Endothelial cell of umbilical vein (primary cell): Measurements from ENCODE around the gene SPARC. TPM values are rescaled to one million over a fixed set of nuclear protein-coding genes. Genes with fewer than 3 reads are reported as not detected.

Source experiments
- BruUV-seq: library from RNA; stranded (reverse); fragments of 400-500 nt; replicated peaks from 2 replicates; lab custom pipeline; 2021; lab: Mats Ljungman, UMichigan
- CTCF ChIA-PET: fragments of 300-600, 350-600 bp; sonication (Branson Sonifier 250); formaldehyde crosslinking; loops from one replicate; lab custom pipeline; 2021; ENCODE audit warnings: antibody characterized with exemption, inconsistent platforms; lab: Charles Lee
- POLR2A ChIA-PET: fragments of 300-600, 350-600 bp; sonication (Branson Sonifier 250); formaldehyde crosslinking; loops from one replicate; lab custom pipeline; 2021; ENCODE audit warnings: antibody characterized with exemption, inconsistent platforms; lab: Charles Lee
- DNase-seq: peaks from one replicate; pipeline ENCODE4 v3.0.0-alpha.2; 2011; ENCODE audit warnings: low read depth, low spot score
- FAIRE-seq: peaks from 2 replicates; lab custom pipeline; 2011; peaks lifted over from hg19 to GRCh38; lab: Jason Lieb, UNC
- H2AFZ ChIP-seq: 2 replicates; pipeline ENCODE4 v1.6.0; 2012; ENCODE audit warnings: low read depth, low read length, control low read depth, inconsistent platforms
- H3K27ac ChIP-seq: 2 replicates; pipeline ENCODE4 v1.5.1; 2011; ENCODE audit warnings: low read depth, mild to moderate bottlenecking, control low read depth, low read length, moderate library complexity; ENCODE audit not compliant: insufficient read depth
- H3K27me3 ChIP-seq, 2 experiments: 2 replicates each; pipeline versions ENCODE4 v1.6.0 to v1.6.1; 2011; ENCODE audit warnings: low read length in 2 of 2, mixed read lengths in 1 of 2; ENCODE audit not compliant: control insufficient read depth in 2 of 2, insufficient read depth in 2 of 2
- H3K36me3 ChIP-seq, 2 experiments: 2 replicates in 1 of 2; 3 replicates in 1 of 2; pipeline ENCODE4 v1.5.1; 2011; ENCODE audit warnings: low read length in 2 of 2, mild to moderate bottlenecking in 1 of 2, moderate library complexity in 1 of 2; ENCODE audit not compliant: control insufficient read depth in 2 of 2, insufficient read depth in 2 of 2; ENCODE audit errors: extremely low read depth in 1 of 2
- H3K4me1 ChIP-seq: 3 replicates; pipeline ENCODE4 v1.5.1; 2011; ENCODE audit warnings: mild to moderate bottlenecking, low read length; ENCODE audit not compliant: control insufficient read depth, insufficient read depth; ENCODE audit errors: extremely low read depth
- H3K4me2 ChIP-seq: 2 replicates; pipeline ENCODE4 v1.6.1; 2011; ENCODE audit warnings: low read length, control low read depth, mixed read lengths; ENCODE audit not compliant: insufficient read depth
- H3K4me3 ChIP-seq, 3 experiments: fragments of 200-600 bp in 1 of 3; sonication (generic), shearing (Covaris generic) in 1 of 3; replicated peaks in 1 of 3; 2 replicates each; pipeline ENCODE4 v1.5.1; 2011 to 2016; ENCODE audit warnings: control low read depth in 3 of 3, low read length in 3 of 3, mild to moderate bottlenecking in 2 of 3, inconsistent platforms in 1 of 3, low read depth in 1 of 3, moderate library complexity in 1 of 3; ENCODE audit not compliant: insufficient read depth in 1 of 3
- H3K79me2 ChIP-seq: 2 replicates; pipeline ENCODE4 v1.6.0; 2012; ENCODE audit warnings: low read length, inconsistent platforms; ENCODE audit not compliant: control insufficient read depth, insufficient read depth
- H3K9ac ChIP-seq: replicated peaks from 2 replicates; pipeline ENCODE3; 2011; ENCODE audit warnings: low read length, control low read depth; ENCODE audit not compliant: insufficient read depth; ENCODE audit errors: extremely low read depth
- H3K9me1 ChIP-seq: replicated peaks from 3 replicates; pipeline ENCODE4 v1.6.0; 2011; ENCODE audit warnings: mild to moderate bottlenecking, low read length; ENCODE audit not compliant: control insufficient read depth, insufficient read depth; ENCODE audit errors: extremely low read depth
- H3K9me3 ChIP-seq: replicated peaks from 2 replicates; pipeline ENCODE4 v1.5.1; 2012; ENCODE audit warnings: low read length, inconsistent platforms; ENCODE audit not compliant: control insufficient read depth, insufficient read depth
- H4K20me1 ChIP-seq: replicated peaks from 2 replicates; pipeline ENCODE3; 2011; ENCODE audit warnings: mild to moderate bottlenecking, low read length; ENCODE audit not compliant: control insufficient read depth, insufficient read depth; ENCODE audit errors: extremely low read depth
- CTCF ChIP-seq, 2 donors: IDR thresholded peaks; 1 replicate in 1 of 2; 2 replicates in 1 of 2; pipeline ENCODE4 v1.5.1; 2011; ENCODE audit warnings: low read length in 2 of 2, mild to moderate bottlenecking in 2 of 2, moderate library complexity in 2 of 2, control low read depth in 1 of 2, inconsistent platforms in 1 of 2, low read depth in 1 of 2; ENCODE audit not compliant: insufficient read depth in 1 of 2; ENCODE audit errors: extremely low read depth in 1 of 2
- EZH2 ChIP-seq: IDR thresholded peaks from 2 replicates; pipeline ENCODE4 v1.6.1; 2012; ENCODE audit warnings: borderline replicate concordance, low read depth, mild to moderate bottlenecking, moderate library complexity, low read length, inconsistent platforms; ENCODE audit not compliant: severe bottlenecking
- FOS ChIP-seq: IDR thresholded peaks from 2 replicates; pipeline ENCODE4 v1.6.1; 2011; ENCODE audit warnings: mild to moderate bottlenecking, low read length, moderate library complexity, borderline replicate concordance; ENCODE audit not compliant: insufficient read depth
- GATA2 ChIP-seq: IDR thresholded peaks from 2 replicates; pipeline ENCODE4 v1.7.0; 2011; ENCODE audit warnings: low read depth, mild to moderate bottlenecking, moderate library complexity, mixed read lengths, low read length; ENCODE audit not compliant: insufficient read length, insufficient read depth
- JUN ChIP-seq: IDR thresholded peaks from 2 replicates; pipeline ENCODE4 v1.6.1; 2011; ENCODE audit warnings: borderline replicate concordance, low read depth; ENCODE audit not compliant: insufficient read length, insufficient read depth
- MAX ChIP-seq: IDR thresholded peaks from 2 replicates; pipeline ENCODE4 v1.6.1; 2011; ENCODE audit not compliant: insufficient read depth, insufficient read length
- MYC ChIP-seq: IDR thresholded peaks from one replicate; pipeline ENCODE4 v1.6.1; 2011; ENCODE audit warnings: mild to moderate bottlenecking, low read depth, low read length
- POLR2A ChIP-seq: IDR thresholded peaks from 2 replicates; pipeline ENCODE4 v1.6.1; 2012; ENCODE audit warnings: low read depth, mild to moderate bottlenecking, control low read depth, low read length
- POLR2AphosphoS5 ChIP-seq: IDR thresholded peaks from 2 replicates; pipeline ENCODE4 v1.6.1; 2012; ENCODE audit warnings: low read depth, mild to moderate bottlenecking, control low read depth, low read length, moderate library complexity; ENCODE audit not compliant: insufficient read depth
- dilution Hi-C: fragments of 300-500 bp; cut with MboI; formaldehyde crosslinking; loops from one replicate; pipeline ENCODE4 v1.15.0; 2019; ENCODE audit warnings: low sequenced_read_pairs; ENCODE audit not compliant: extremely low pct_ligation_motif_present
- intact Hi-C: fragments of 100-400 bp; cut with micrococcal nuclease; formaldehyde crosslinking; loops from one replicate; pipeline ENCODE4 v1.10.0; 2022
- polyA plus RNA-seq, 4 experiments: library from polyadenylated mRNA; depleted of rRNA in 3 of 4; stranded (reverse) in 3 of 4; unstranded in 1 of 4; fragments of >200 nt; gene quantifications; 2 replicates each; pipeline versions ENCODE4 v1.2.1 to v1.2.3, GENCODE V29; 2011 to 2012; ENCODE audit warnings: missing spikeins in 1 of 4
- total RNA-seq: library from RNA; stranded (reverse); gene quantifications from 2 replicates; pipeline ENCODE4 v1.2.3, GENCODE V29; 2021

Gene SPARC
- total and polyA plus RNA-seq, 2 donors (not counting 3 experiments of a cell fraction or from before 2014, with no cell fraction given), result 2,962 to 3,114 TPM

GRCh38 chr5:151692312-151692711 lies 5.6 kb upstream of the SPARC start:
- H3K27ac ChIP-seq, result no peak overlapping the region
- intact Hi-C loops (no loop called here), dilution Hi-C loops (no loop called here)
- peak; percentile 57 for DNase-seq
- CTCF ChIA-PET, result interaction anchor here (2.0 kb wide), 1 partner anchor 31 kb away, joined by 4 read pairs; no protein-coding TSS in a partner anchor
- H3K9me1 ChIP-seq, result no peaks in the 10 kb centered on the region
- H2AFZ ChIP-seq, result no peak overlapping the region
- no peaks in the 10 kb centered on the region for H3K9me3 ChIP-seq
- no peak overlapping the region for H3K4me3 ChIP-seq
- H3K4me1 ChIP-seq, result peaks cover 4% of the 10 kb centered on the region
- no peaks in the 10 kb centered on the region for H4K20me1 ChIP-seq
- H3K79me2 ChIP-seq, result peaks cover under 1% of the 10 kb centered on the region
- H3K9ac ChIP-seq, result no peak overlapping the region
- no TSS peak for BruUV-seq
- no peak overlapping the region for H3K4me2 ChIP-seq
- no peak for FAIRE-seq
- POLR2A ChIA-PET, result no interaction called here
- H3K27me3 ChIP-seq, result no peaks in the 10 kb centered on the region
- no peak for TF ChIP-seq MYC
- TF ChIP-seq POLR2A, result no peak
- no peak for TF ChIP-seq MAX
- no peak for TF ChIP-seq GATA2
- no peak for TF ChIP-seq POLR2AphosphoS5
- TF ChIP-seq FOS, result no peak
- TF ChIP-seq CTCF (IDR thresholded peaks at IDR 0.05; ENCODE audit: extremely low read depth in 1 of 2, insufficient read depth in 1 of 2, low read depth in 1 of 2, low read length in 2 of 2), result no peak
- no peak for TF ChIP-seq EZH2
- TF ChIP-seq JUN, result no peak
- H3K36me3 ChIP-seq, result no peaks in the 10 kb centered on the region
